ENCODE data around the gene SLC30A1. TPM values are rescaled to one million over a fixed set of nuclear protein-coding genes. Genes with fewer than 3 reads are reported as not detected.

Gene SLC30A1
- polyA plus RNA-seq, 1 of the 3 experiments (the other 2 are of a cell fraction) = 6.9 TPM

GRCh38 chr1:211596418-211597181 is 17.6 kb upstream of the SLC30A1 start:
- Histone ChIP-seq H3K36me3 (replicated peaks in 1 of 2; ENCODE audit: control insufficient read depth in 1 of 2, insufficient read depth in 2 of 2, low read length in 1 of 2) (no peaks in the 10 kb centered on the region), H3K27ac (ENCODE audit: low read depth in 2 of 2, low read length in 1 of 2) (no peak overlapping the region), H3K4me3 (ENCODE audit: low read depth in 2 of 2, low read length in 1 of 2) (no peak overlapping the region), H4K20me1 (ENCODE audit: insufficient read depth) (no peaks in the 10 kb centered on the region), H3K9me2 (no peaks in the 10 kb centered on the region), H3K79me2 (ENCODE audit: insufficient read depth) (no peaks in the 10 kb centered on the region), H3K9me3 (no peaks in the 10 kb centered on the region), H3K27me3 (ENCODE audit: insufficient read depth) (no peaks in the 10 kb centered on the region), H3F3A (replicated peaks; ENCODE audit: insufficient read depth) (peaks cover 25% of the 10 kb centered on the region), H3K4me1 (ENCODE audit: control insufficient read depth in 1 of 2, insufficient read depth in 2 of 2, low read depth in 1 of 2, low read length in 1 of 2) (peaks cover 0 to 7% of the 10 kb centered on the region in 2 experiments; a peak in 1 of 4 replicates), H3K4me2 (no peak overlapping the region), H3K9ac (no peak overlapping the region), H2AFZ (ENCODE audit: low read depth) (no peak overlapping the region)
- POLR2A ChIA-PET = no interaction called here
- TF ChIP-seq RAD21 (IDR thresholded peaks at IDR 0.05; ENCODE audit: low read length) (no peak), REST (IDR thresholded peaks at IDR 0.05; ENCODE audit: low read depth, low read length) (no peak), TAF1 (IDR thresholded peaks at IDR 0.05; ENCODE audit: borderline replicate concordance, low read depth, low read length) (no peak), GATA2 (CRISPR knock-in tag; IDR thresholded peaks at IDR 0.05) (no peak), JUND (IDR thresholded peaks at IDR 0.05) (no peak), TEAD4 (IDR thresholded peaks at IDR 0.05; ENCODE audit: borderline replicate concordance, insufficient read depth) (no peak), SMC3 (IDR thresholded peaks at IDR 0.05; ENCODE audit: low read depth, low read length) (no peak), CTCF (IDR thresholded peaks at IDR 0.05) (no peak), PBX3 (IDR thresholded peaks at IDR 0.05) (no peak), GABPA (IDR thresholded peaks at IDR 0.05; ENCODE audit: low read depth) (no peak), MXI1 (IDR thresholded peaks at IDR 0.05; ENCODE audit: low read depth, low read length) (no peak)
- WGBS (ENCODE audit: low lambda C conversion rate) = 78% methylated on average over 6 of the region's 6 CpGs
- DNase-seq = no peak
- CTCF ChIA-PET = interaction anchor here (0.8 to 1.5 kb wide), 2 partner anchors 13 to 59 kb away, joined by 3 to 4 read pairs; no protein-coding TSS in a partner anchor

Data from SK-N-SH (cell line).